HL-60/S4 (cell line): ENCODE data around the gene MLIP.

Source experiments
- in situ Hi-C: fragments of 300-500 bp; cut with MboI; formaldehyde crosslinking; loops from 2 replicates; pipeline ENCODE4 v1.14.3; 2022; ENCODE audit warnings: low sequenced_read_pairs

Gene MLIP

GRCh38 chr6:54096811-54097210, 14.4 kb upstream of the MLIP start:
- in situ Hi-C loops = no loop called here

- in situ Hi-C loops = no loop called here
Measured at GRCh38 chr6:54097753-54098152, 13.5 kb upstream of the MLIP start.

GRCh38 chr6:54098450-54099044, 12.7 kb upstream of the MLIP start:
- in situ Hi-C loops = no loop called here

DNA sequence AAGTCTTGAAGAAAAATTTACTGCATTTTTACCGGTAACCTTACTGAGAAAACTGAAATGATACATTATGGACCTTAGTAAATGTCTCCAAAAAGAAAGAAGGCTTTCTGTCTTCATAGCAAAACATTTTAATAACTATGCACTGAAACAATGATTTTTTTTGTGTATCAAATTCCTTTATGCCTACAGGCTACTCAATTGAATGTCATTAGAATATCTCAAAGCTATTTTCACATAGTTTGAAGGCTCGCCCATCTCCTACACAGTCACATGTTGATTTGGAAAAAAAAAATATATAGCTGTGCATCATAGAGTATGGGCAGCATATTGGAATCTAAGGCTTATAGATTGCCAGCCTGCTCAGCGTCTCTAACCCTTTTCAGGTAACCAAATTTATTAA, 12.0 kb upstream of the MLIP start:
- in situ Hi-C loops = no loop called here

DNA sequence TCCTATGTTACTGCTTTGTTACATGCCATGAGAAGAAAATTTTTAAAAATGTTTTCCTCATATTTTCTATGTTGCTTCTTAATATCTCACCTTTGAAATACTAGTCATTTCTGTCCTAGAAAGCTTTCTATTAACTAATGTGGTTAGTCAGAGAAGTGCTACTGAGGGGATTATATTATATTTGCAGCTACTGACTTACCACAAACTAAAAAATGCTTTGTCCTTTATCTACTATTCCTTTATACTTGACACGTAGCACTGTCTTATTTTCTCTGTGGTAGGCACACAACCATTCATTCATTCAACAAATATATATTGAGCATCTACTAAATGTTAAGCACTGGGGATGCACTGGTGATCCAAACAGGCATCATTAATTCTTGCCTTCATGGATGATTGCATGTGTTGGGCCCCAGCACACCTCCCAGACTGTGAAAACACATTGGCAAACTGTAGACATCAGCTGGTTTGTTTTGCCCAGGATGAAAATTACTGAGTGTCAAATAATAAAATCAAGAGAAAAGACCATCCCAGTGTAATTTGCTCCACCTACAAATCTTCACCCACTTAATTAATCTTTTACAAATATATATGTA, 10.7 kb upstream of the MLIP start:
- in situ Hi-C loops = no loop called here

DNA sequence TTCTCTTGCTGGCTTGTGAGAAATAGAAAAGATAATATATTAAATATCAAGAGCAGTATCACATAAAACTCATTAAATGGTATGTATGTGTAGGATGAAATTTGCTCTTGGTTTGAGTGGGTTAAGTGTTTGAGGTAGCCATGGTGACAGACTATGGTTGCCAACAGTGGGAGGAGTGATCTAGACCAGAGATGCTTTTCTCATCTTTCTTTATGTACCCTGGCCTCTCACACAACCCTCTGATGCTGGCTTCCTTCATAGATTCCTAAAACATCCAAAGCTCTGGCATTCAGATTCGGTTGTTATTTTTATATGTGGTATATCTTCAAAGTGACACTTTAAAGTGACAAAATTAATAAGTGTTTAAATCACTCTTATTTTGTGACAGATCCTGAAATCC, 9.0 kb upstream of the MLIP start:
- in situ Hi-C loops = no loop called here

DNA sequence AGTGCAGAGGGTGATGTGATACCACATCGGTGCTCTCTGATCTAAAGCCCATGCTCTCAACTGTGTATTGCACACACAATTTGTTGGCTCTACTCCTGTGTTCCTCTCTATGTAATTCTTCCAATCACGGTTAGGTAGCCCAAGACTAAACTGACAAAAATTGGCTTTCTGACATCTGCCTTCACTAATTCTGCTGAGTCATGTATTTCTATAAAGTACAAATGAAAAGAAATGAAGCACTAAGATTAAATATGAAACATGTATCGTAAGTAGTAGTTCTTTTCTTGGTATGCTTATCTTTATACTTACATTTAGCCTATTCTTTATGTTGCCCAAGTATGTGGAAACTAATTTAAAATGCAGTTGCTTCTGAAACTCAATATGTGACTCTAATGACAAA, 7.7 kb upstream of the MLIP start:
- in situ Hi-C loops = no loop called here

DNA sequence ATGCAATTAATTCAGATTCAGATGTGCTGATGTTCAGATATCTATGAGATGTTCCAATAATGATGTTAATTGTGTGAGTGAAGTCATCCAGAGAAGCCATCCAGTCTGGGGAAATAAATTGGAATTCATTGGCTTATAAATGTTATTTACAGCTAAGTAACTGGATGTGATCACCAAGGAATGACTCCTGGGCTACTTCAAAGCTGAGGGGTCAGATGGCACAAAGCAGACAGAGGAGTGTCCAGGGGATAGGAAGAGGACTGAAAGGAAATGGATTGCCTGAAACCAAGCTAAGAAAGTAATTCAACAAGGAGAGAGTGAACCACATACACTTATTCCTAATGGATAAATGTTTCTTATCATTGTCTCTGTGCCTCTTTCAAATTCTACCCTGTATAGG, 4.5 kb upstream of the MLIP start:
- in situ Hi-C loops = no loop called here

- in situ Hi-C loops = no loop called here
Measured at GRCh38 chr6:54107470-54108090, 3.7 kb upstream of the MLIP start.

- in situ Hi-C loops = no loop called here
Measured at GRCh38 chr6:54108271-54108670, 3.0 kb upstream of the MLIP start.

GRCh38 chr6:54109586-54109985, 1.7 kb upstream of the MLIP start:
- in situ Hi-C loops = no loop called here

- in situ Hi-C loops = no loop called here
Measured at GRCh38 chr6:54112151-54112650, 958 bp downstream of the MLIP start.

DNA sequence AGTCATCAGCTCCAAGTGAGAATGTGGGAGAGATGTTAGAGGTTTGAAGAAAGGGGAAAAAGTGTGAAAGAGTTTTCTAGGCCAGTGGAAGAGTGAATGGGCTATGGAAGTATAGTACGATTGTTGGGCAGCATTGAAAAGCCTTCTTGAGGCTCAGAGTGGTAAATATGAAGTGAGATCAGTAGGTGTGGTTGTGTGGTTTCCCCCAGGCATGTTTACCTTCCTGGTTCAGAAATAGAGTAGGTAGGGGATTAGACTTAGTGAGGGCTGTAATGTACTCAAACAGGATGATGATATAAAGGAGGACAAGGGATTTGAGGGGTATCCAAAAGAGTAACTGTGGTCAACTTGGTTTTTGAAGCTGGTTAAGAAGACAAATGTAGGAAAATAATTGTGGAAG, 3.7 kb downstream of the MLIP start:
- in situ Hi-C loops = no loop called here

- in situ Hi-C loops = no loop called here
Measured at GRCh38 chr6:54115966-54116365, 4.7 kb downstream of the MLIP start.

GRCh38 chr6:54118117-54118516, 6.9 kb downstream of the MLIP start:
- in situ Hi-C loops = no loop called here

- in situ Hi-C loops = no loop called here
Measured at GRCh38 chr6:54125493-54125892, 14.2 kb downstream of the MLIP start.

- in situ Hi-C loops = no loop called here
Measured at GRCh38 chr6:54130179-54130578, 18.9 kb downstream of the MLIP start.

DNA sequence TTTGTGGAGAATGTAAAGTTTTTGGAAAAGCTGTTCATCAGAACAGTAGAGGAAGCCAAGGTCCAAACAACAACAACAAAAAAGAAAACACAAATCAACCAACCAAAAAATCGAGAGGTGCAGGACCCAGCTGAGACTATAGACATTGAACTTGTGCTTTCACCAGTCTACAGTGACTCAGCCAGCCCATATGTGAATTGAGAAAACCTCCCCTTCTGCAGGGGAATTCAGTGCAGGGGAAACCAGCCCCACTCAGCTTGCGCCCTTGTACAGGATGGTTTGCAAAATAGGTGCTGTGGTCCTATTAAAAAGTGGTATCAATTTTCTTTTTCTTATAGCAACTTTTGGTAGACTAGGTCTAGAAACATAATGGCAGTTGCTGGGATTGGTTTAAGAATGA, 21.3 kb downstream of the MLIP start:
- in situ Hi-C loops = no loop called here

DNA sequence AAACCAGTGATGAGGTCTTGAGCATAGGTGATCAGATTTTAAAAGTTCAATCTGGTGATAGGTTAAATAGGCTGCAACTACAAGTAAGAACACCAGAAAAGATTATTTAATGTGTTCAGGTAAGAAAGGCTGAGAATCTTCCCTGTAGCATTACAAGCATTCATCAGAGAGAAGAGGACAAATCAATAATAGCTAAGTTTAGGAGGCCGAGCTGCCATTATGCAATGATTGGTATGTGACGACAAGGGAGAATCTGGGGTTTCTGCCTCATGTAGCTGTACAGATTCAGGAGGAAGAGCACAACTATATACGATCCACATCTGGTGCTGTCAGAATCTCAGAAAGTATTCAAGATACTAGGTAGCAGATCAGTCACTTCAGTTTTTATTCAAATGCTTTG, 21.9 kb downstream of the MLIP start:
- in situ Hi-C loops = no loop called here

DNA sequence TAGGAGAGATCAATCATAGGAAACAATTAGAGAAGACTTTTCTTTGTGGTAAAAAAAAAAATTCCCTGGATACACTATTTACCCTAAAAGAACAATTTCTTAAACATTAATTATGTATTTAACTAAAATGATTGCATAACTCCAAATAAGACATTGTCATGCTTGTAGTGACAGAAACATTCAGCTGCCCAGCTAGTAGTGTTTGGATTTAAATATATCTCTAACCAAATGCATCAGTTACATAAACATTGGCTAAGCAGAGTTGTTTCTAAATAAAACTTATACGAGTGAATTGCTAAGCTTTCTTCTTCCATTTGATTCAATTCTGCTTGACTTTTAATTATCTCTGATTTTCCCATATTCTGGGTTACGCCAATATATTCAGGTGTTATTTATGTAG, 23.7 kb downstream of the MLIP start:
- in situ Hi-C loops = no loop called here

GRCh38 chr6:54135665-54136369, 24.6 kb downstream of the MLIP start:
- in situ Hi-C loops = no loop called here

DNA sequence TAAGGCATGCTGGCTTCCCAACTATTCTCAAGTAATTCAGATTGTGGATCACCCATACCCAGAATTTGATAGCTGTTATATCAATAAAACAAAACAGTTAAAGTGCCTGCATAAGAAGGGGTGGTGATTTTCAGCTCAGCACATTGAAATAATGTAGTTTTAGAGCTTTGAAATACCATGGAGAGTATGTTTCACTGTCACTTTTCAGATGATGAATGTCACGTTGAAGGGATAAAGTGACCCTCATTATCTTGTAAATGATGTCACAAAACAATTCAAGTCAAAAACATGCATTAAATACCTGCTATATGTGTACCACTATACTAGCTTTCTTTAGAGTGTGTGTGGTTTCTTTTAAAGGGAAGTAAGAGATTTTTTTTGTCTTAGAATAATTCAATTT, 27.6 kb downstream of the MLIP start:
- in situ Hi-C loops = no loop called here
